ENCODE results near the gene DNTTIP2. TPM values are rescaled to one million over a fixed set of nuclear protein-coding genes. Genes with fewer than 3 reads are reported as not detected.

Gene DNTTIP2
- total and polyA plus RNA-seq, 9 of the 15 experiments (the other 6 are each of a cell fraction or from before 2014, with no cell fraction given): 50.4 to 138 (median 97.0) TPM

GRCh38 chr1:93908394-93909145, 29.6 kb upstream of the DNTTIP2 start:
- Histone ChIP-seq H3K9me1 (ENCODE audit: control insufficient read depth, insufficient read depth, low read length) (no peaks in the 10 kb centered on the region), H3K4me3 (peak overlapping the region; percentile 98), H2AFZ (ENCODE audit: low read depth, low read length) (peak overlapping the region; percentile 66), H3K4me2 (ENCODE audit: insufficient read depth, low read length) (peak overlapping the region; percentile 97), H3K4me1 (replicated peaks in 1 of 2; ENCODE audit: control insufficient read depth in 2 of 2, insufficient read depth in 2 of 2, low read length in 2 of 2) (peaks cover 9 to 19% of the 10 kb centered on the region in 2 experiments; a peak in 4 of 5 replicates), H4K20me1 (replicated peaks; ENCODE audit: control insufficient read depth, insufficient read depth, low read length) (peaks cover 15% of the 10 kb centered on the region), H3K36me3 (ENCODE audit: control insufficient read depth, insufficient read depth, low read length) (peaks cover 26% of the 10 kb centered on the region), H3K27ac (ENCODE audit: extremely low read depth, low read depth, low read length) (peak overlapping the region; percentile 95), H3K79me2 (ENCODE audit: control insufficient read depth, insufficient read depth, low read length) (peaks cover 63% of the 10 kb centered on the region), H3K9ac (ENCODE audit: insufficient read depth in 1 of 2, low read depth in 2 of 2, low read length in 2 of 2) (peak overlapping the region; percentile 93 to 94), H3K27me3 (ENCODE audit: control insufficient read depth in 2 of 2, insufficient read depth in 2 of 2, low read length in 2 of 2) (no peaks in the 10 kb centered on the region), H3K9me3 (replicated peaks; ENCODE audit: control insufficient read depth, insufficient read depth, low read depth, low read length) (peaks cover 2% of the 10 kb centered on the region; the same call in 1 of the 2 replicates)
- DNase-seq (ENCODE audit: extremely low read depth in 1 of 4, low spot score in 3 of 4): peak; percentile 43 to 62 (median 58)
- BruUV-seq (replicated peaks): no TSS peak
- WGBS (ENCODE audit: insufficient coverage, low coverage, missing lambda C conversion rate): 0% methylated on average over 27 of the region's 49 CpGs
- ChIA-PET CTCF (ENCODE audit: low intra/inter-chr PET ratio) (no interaction called here), POLR2A (interaction anchor here (0.6 to 2.3 kb wide), 7 partner anchors 8 to 529 kb away, joined by 3 to 10 read pairs (median 4); partner anchors contain the start of gene DNTTIP2)
- no peak for FAIRE-seq
- in situ Hi-C loops (cut with MboI): no loop called here
- peak; percentile 65 for ATAC-seq
- intact Hi-C loops (cut with micrococcal nuclease): loop anchor here (1.0 to 2.0 kb wide), 2 partner anchors 30 to 61 kb away; partner anchors contain the start of gene DNTTIP2
- TF ChIP-seq NRF1 (conservative IDR thresholded peaks at IDR 0.05 in 1 of 2, IDR thresholded peaks at IDR 0.05 in 1 of 2) (peak; percentile 76 to 80), ZFPM2 (CRISPR knock-in tag; IDR thresholded peaks at IDR 0.05) (0 out of 2 replicates have a peak, but pooled peaks have one; percentile 12), SAP30 (IDR thresholded peaks at IDR 0.05; ENCODE audit: borderline replicate concordance, insufficient read depth, low read depth, low read length, poor library complexity, severe bottlenecking) (peak; percentile 46), SIN3B (IDR thresholded peaks at IDR 0.05; ENCODE audit: low read depth) (no peak), PKNOX1 (IDR thresholded peaks at IDR 0.05) (peak; percentile 65), CREM (IDR thresholded peaks at IDR 0.05; ENCODE audit: low read depth) (0 out of 2 replicates have a peak, but pooled peaks have one; percentile 5), NR4A1 (CRISPR knock-in tag; IDR thresholded peaks at IDR 0.05) (0 out of 2 replicates have a peak, but pooled peaks have one; percentile 15), NR4A1 (tag; IDR thresholded peaks at IDR 0.05) (no peak), ERF (CRISPR knock-in tag; IDR thresholded peaks at IDR 0.05) (no peak), ZNF12 (CRISPR knock-in tag; IDR thresholded peaks at IDR 0.05) (no peak), NFIX (CRISPR knock-in tag; IDR thresholded peaks at IDR 0.05; ENCODE audit: low read depth) (no peak), RBM22 (IDR thresholded peaks at IDR 0.05; ENCODE audit: low read depth, low read length, poor library complexity, severe bottlenecking) (no peak), GATAD2B (IDR thresholded peaks at IDR 0.05; ENCODE audit: borderline replicate concordance) (0 out of 2 replicates have a peak, but pooled peaks have one; percentile 39), MNT (conservative IDR thresholded peaks at IDR 0.05) (0 out of 4 replicates have a peak, but pooled peaks of 1 of the 2 experiments have one; percentile 0), SIN3A (IDR thresholded peaks at IDR 0.05; ENCODE audit: borderline replicate concordance in 2 of 2, control insufficient read depth in 1 of 2, low read depth in 2 of 2, low read length in 2 of 2) (peak in 1 of 2 experiments; percentile 18; a peak in 2 of 4 replicates), ZFX (CRISPR knock-in tag; IDR thresholded peaks at IDR 0.05) (peak; percentile 69), CREB3L1 (IDR thresholded peaks at IDR 0.05; ENCODE audit: borderline replicate concordance, low read depth) (no peak)

All from K562 (cell line).